GM19099 (cell line): ENCODE measurements around the gene COX7A2L.

Experiments used
- POLR2A ChIP-seq: IDR thresholded peaks from 3 replicates; pipeline ENCODE4 v1.6.1; 2011; ENCODE audit warnings: low read depth; ENCODE audit not compliant: insufficient read length; ENCODE audit errors: extremely low read depth

Gene COX7A2L

DNA sequence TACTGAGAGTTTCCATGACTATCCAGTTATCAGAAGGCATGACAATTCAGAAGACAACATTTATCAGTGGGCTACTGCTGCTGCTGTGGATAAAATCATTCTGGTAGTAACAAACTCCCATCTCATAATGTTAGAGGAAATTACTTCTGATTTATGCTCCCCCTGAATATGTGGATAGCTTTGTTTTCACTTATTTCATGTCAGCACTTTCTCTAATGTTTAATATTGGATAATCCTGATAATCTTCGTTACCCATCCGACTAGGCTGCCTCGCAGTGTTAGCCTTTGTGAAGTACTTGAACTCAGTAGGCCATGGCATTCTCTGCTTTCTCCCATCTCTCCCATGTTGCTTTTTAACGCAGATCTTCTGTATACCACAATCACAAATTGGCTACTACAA, 28.4 kb downstream of the COX7A2L start:
- no peak for TF ChIP-seq POLR2A

DNA sequence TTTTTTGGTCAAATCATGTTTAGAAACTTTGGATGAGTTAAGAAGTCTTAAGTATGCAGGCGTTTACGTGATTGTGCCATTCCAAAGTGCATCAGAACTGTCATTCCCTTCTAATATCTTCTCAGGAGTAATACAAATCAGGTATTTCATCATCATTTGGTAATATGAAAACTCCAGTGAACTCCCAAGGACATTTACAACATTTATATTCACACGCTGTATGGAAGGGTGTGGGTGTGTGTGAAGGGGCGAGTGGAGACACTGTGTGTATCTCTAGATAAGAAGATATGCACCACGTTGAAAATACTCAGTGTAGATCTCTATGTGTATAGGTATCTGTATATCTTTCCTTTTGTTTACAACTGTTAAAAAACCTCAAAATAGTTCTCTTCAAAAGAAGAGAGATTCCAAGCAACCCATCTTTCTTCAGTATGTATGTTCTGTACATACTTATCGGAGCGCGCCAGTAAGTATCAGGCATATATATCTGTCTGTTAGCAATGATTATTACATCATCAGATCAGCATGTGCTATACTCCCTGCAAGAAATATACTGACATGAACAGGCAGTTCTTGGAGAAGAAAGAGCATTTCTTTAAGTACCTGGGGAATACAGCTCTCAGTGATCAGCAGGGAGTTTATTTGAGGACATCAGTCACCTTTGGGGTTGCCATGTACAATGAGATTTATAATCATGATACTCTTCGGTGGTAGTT, 29.3 kb downstream of the COX7A2L start:
- no peak for TF ChIP-seq POLR2A

DNA sequence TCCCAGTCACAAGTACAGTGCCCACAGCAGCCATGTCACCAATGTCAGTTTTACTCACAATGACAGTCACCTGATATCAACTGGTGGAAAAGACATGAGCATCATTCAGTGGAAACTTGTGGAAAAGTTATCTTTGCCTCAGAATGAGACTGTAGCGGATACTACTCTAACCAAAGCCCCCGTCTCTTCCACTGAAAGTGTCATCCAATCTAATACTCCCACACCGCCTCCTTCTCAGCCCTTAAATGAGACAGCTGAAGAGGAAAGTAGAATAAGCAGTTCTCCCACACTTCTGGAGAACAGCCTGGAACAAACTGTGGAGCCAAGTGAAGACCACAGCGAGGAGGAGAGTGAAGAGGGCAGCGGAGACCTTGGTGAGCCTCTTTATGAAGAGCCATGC, 31.3 kb downstream of the COX7A2L start:
- no peak for TF ChIP-seq POLR2A

DNA sequence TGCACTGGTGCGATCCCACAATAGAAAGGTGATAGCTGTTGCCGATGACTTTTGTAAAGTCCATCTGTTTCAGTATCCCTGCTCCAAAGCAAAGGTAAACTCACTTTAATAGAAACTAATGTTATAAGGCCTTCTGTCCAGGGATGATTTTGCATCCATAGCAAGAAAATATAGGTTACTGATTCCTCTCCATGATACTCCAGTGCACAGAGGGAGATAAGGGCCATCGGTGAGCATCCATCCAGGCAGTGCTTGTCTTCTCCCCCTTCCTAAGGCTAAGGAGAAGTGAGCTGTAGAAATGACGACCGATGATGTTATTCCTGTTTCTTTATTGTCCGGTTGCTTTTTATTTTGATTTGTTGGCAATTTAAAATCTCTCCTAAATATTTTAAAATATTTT, 32.1 kb downstream of the COX7A2L start:
- no peak for TF ChIP-seq POLR2A

DNA sequence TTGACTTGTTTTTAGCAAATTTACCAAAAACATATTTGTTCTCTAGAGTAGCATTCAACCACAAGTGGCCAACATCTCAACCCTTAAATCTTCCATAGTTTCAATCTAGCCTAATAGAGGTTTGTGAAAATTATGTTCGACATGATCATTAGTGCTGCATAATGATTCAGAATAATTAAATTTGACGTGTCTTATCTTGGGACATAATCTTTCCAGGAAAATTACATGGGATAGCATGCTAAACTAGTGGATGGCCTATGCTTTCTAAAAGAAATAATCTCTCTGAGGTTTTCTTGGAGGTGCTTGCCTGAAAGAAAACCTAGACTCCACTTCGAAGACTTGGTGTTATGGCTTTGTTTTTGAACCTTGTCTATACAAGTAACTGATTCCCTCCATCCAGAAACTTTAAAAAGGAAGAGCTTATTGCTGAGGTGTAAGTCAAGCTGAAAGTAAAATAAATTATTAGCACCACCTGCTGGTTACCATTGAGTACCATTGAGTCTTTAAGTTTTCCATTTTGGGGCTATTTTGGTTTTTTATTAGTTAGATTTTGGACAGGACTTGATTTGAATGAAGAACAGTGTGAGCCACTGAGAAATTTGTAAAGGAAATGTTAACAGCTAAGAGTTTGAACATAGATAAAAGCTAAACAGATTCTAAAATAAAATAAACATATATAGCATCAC, 32.7 kb downstream of the COX7A2L start:
- TF ChIP-seq POLR2A: no peak

DNA sequence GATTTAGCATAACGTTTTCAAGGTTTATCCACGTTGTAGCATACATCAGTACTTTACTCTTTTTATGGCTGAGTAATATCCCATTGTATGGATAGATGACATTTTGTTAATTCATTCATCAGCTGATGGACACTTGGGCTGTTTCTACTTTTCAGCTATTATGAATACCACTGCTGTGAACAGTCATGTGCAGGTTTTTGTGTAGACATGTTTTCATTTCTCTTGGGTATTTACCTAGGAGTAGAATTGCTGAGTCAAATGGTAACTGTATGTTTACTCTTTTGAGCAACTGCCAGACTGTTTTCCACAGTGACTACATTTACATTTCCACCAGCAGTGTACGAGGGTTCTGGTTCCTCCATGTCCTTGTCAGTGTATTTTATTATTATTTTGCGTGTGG, 33.9 kb downstream of the COX7A2L start:
- TF ChIP-seq POLR2A: no peak

DNA sequence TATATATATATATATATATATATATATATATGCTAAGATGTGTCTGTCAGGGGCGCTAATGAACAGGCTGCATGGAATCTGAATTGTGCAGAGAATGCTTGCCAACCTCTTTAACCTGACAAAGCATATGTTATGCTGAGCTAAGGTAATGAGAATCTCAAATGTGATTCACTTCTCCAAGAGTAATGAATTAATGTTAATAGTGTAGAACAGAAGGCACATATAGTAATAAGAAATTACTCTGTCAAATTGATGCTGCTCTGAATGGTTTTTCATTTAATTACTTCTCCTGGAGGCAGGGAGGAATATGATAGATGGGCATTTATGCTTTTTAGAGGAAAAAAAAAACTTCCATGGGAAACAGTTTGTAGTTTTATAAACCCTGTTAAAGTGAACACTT, 35.4 kb downstream of the COX7A2L start:
- no peak for TF ChIP-seq POLR2A

DNA sequence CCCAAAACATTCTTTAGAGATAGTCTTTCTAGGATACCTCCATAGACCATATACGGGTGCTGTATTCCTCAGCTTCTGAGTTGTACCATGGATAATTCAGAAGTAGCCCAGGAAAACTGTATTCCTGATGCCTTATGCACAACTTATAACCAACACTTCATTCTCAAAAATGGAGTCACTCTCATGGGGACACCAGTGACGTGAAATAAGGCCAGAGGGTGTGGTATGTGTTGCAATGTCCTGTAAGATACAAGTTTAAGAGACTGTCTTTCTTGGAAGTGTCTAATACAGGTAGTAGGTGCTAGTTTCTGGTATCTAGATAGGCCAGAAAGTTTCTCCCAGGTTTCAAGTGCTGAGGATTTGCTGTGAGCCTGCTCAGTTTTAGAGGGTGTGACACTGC, 36.1 kb downstream of the COX7A2L start:
- TF ChIP-seq POLR2A: no peak

DNA sequence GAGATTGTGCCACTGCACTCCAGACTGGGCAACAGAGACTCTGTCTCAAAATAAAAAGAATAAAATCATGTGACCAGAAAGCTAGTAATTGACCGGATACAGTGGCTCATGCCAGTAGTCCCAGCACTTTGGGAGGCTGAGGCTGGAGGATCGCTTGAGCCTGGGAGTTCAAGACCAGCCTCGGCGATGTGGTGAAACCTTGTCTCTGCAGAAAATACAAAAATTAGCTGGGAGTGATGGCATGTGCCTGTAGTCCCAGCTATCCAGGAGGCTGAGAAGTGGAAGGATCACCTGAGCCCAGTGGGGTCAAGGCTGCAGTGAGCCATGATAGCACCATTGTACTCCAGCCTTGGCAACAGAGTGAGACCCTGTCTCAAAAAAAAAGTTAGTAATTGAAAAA, 36.8 kb downstream of the COX7A2L start:
- TF ChIP-seq POLR2A: no peak

DNA sequence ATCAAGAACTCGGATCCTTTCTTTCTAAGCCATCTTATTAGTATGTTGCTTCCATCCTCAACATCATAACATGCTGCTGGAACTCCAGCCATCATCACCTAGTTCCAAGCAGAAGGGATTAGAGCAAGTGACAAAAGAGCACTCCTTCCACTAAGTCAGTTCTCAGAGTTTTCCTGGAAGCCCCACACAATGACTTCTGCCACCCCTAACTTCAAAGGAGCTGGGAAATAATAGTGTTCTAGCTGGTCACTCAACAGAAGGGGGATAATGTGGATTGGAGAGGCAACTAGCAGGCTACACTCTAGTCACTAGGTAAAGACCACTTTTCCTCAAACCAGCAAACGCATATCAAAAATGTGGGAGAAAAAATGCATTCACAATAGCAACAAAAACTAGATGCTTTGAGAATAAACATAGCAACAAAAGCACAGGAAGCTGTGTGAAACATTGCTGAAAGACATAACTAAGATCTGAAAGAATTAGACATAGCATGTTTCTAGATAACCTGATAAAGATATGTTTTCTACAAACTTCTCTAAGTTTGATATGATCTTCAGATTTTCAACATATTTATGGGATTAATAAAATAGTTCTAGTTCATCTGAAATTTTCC, 39.5 kb downstream of the COX7A2L start:
- TF ChIP-seq POLR2A: no peak

DNA sequence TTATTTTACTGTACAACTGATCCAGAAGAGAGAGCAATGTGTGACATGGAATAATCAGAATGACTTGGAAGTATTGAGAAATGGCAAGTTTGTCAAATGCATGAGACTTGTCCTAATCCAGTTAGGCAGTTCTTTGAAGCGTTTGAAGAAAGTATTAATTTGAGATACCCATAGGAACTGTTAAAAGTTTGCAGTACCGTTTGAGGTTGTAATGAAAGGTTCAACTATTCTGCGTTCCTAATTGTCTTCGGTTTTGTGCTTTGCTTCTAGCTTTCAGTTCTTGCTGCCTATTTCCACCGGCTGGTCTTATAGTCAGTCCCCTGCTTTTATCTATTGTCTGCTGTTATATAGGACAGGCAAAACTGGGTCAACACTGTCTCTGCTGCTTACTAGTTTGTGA, 41.8 kb downstream of the COX7A2L start:
- no peak for TF ChIP-seq POLR2A

DNA sequence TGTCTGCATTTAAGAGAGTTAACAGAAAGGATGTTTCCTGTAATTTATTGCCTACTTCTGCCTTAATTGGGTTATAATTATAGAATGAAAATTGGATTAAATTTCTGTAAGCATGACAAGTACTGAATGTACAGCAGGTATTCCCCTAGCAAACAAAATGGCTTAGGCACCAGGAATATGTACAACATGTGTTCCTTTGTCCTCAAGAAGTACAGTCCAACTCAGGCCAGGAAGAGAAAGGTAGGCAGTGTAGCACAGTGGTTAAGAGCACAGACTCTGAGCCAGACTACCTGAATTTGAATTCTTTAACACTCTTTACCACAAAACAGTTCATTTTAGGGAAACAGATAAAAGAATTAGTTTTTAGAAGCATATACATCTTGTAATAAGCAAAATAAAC, 43.1 kb downstream of the COX7A2L start:
- no peak for TF ChIP-seq POLR2A

DNA sequence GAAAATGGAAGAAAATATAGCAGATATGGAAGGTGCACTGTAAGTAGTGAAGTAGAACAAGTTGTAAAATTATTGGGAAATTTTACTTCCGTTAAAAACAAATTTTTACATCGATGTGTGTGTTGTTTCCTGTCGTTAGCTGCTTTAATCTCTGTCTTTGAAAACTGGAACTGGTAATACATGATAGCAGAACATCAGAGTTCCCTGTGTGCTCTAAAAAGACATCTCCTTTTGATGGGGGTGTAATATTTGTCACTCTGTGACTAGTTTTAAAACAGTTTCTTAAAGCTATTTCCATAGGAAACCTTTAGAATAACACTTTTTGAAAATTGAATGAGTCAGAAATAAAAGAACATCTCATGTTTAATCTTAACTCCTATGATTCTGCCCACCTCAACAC, 43.5 kb downstream of the COX7A2L start:
- no peak for TF ChIP-seq POLR2A

DNA sequence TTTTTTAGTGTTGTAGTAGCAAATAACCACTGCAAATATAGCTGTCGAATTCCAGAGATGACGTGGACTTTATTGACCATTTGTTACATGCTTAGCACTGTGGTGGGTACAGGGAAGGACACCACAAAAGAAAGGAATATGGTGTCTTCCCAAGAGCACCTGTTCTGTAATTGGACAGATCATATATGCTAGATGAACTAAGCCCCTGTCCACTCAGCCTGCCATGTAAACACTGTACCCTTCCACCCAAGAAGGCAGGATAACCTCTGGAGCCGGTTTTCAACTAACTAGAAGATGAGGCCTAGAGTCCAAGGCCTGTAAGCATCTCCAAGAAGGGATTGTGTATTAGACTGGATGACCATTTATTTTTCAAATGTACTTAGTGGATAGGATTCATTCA, 44.1 kb downstream of the COX7A2L start:
- TF ChIP-seq POLR2A: no peak

DNA sequence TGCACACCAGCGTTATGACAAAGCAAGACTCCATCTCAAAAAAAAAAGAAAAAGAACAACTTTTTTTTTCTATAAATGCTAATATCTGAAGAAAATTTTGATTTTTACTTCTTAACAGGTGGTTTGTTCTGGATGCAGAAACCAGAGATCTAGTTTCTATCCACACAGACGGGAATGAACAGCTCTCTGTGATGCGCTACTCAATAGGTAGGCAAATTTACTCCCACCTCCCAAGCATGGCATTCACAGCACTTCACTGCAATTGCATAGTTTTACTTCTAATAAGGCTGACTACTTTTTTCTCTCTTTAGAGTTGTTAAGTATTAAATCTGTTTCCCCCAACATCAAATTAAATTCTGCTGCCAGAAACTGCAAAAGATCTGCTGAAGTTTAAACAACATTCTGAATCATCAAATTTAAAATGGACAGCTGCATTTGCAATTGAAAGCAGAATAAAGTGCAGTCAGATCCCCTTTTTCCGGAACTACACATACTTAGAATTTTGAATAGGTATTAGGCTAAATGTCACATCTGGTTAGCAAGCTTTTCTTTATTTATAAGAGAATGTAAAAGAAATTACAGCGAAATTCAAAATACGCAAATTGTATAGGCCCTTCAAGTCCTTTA, 45.1 kb downstream of the COX7A2L start:
- TF ChIP-seq POLR2A: no peak
